Endothelial cell of hepatic sinusoid (primary cell): ENCODE measurements around the gene KRT28.
"Not testable (repeated sequence)": the region's sequence is repeated elsewhere in the genome, so short reads cannot be mapped to it uniquely, and the experiment has no call there.

Source experiments
- in situ Hi-C: cut with HindIII; loops from 2 replicates; pipeline ENCODE4 v1.10.0; 2017; ENCODE audit warnings: low sequenced_read_pairs

Gene KRT28

DNA sequence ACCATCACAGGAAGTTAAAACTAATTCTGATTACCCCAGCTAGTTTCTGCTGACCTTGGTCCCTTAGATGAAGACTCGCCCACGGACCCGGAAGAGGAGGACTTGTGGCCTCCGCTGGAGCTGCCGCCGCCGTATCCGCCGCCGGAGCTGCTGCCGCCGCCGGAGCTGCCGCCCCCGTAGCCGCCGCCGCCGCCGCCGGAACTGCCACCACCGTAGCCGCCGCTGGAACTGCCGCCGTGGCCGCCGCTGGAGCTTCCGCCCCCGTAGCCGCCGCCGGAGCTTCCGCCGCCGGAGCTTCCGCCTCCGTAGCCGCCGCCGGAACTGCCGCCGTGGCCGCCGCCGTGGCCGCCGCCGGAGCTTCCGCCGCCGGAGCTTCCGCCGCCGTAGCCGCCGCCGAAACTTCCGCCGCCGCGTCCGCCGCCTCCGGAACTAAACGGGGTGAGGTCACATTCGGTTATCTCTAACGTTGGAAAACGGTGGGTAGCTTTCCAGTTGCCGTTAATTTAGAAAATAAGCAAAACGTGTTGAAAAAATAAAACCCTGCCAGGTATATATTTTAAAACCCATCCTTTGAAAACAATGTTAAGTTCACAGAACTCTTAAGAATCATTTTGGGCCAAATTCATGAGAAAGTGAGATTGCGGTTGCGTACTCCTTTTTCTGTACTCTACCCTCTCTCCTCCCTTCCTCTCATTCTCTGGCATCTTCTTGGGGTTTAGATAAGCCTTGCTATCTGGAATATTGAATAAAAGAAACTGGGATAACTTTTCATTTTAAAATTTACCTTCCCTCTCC is 19.2 kb upstream of the KRT28 start:
- in situ Hi-C loops: no loop called here

DNA sequence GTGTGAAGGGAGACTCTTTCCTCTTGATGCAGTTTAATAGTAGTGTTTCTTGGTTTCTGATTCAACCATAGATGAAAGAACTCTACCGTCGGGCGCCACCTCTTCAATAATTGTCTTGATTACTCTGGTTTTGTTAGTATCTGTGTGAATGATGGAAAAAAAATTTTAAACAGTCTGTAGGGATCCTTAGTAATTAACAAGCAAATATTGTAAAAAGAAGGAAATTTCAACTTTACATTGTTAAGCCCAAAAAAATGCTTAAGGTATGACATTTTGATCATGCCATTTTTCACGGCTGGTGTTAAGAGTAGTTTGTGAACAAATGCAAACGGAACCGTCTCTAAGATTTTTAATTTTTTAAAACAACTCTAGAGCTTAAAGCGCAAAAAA is 18.6 kb upstream of the KRT28 start:
- in situ Hi-C loops: no loop called here

DNA sequence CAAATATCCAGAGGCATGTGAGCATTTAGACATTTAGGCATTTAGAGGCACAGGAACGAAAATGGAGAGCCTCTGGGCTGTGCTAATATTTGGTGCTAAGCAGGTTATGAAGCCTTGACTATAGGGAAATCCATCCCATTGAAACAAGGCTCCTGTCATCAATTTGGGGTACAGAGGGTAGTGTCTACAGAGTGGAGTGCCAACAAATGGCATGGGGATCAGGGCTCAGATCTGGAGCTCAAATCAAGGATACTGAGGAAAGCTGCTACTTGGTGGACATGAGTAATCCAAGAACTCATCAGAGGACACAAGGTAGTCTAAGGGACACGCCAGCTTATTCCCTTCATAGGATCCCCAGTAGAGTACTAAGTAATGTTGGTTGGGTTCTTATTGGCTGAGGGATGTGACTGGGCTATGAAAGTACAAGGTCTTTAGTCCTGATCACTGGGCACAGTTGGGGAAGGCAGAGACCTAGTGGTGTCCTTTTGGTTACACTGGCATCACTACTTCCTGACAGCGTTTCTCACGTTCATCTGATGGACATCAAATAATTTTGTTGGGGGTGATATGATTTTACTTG is 17.4 kb upstream of the KRT28 start:
- in situ Hi-C loops: no loop called here

DNA sequence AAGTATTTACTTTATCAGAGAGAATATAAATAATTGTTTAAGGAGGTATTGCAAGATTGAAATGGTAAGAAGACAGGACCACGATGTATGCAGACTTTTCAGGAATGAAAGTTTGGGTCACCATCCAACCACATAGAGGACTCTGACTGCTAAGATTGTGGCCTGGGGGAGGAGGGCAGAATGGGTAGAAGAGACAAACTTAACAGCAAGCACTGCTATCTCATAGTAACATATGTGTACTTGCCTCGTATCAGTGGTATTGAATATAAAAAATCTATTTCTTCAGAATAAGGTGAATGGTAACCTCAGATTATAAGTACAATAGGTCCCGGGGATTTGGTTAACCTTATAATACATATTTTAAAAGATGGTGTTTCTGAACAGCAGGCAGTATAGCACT is 16.8 kb upstream of the KRT28 start:
- in situ Hi-C loops: no loop called here

DNA sequence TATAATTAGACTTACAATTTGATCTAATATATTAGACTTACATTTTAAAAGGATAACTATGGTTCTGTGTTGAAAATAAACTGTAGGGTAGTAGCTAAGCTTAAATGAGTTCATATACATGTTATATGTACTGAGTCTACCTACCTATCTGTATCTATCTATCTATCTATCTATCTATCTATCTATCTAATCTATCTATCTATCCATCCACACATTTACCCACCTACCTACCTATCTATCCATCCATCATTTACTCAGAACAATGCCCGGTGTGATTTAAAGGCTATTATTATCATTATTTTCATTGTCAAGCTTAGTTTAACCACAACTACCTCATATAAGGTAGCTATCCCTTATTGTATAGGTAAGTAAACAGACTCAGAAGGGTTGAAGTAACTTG is 15.6 kb upstream of the KRT28 start:
- in situ Hi-C loops: no loop called here

DNA sequence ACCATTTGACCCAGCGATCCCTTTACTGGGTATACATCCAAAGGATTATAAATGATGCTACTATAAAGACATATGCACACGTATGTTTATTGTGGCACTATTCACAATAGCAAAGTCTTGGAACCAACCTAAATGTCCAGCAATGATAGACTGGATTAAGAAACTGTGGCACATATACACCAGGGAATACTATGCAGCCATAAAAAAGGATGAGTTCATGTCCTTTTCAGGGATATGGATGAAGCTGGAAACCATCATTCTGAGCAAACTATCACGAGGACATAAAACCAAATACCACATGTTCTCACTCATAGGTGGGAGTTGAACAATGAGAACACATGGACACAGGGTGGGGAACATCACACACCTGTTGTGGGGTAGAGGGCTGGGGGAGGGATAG is 14.9 kb upstream of the KRT28 start:
- in situ Hi-C loops: not testable (repeated sequence)

DNA sequence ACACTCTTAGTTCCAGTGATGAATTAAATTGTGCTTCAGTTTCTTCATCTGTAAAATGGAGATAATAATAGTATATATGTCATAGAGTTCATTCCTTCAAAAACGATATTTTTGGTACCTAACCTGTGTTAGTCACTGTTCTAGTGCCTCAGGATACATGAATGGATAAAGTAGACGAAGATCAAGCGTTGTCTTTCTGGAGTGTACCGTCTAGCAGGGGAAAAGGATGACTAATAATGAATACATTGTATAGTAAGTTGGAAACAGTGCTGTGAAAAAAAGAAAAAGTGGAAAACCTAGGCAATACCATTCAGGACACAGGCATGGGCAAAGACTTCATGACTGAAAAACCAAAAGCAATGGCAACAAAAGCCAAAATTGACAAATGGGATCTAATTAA is 14.0 kb upstream of the KRT28 start:
- in situ Hi-C loops: no loop called here

DNA sequence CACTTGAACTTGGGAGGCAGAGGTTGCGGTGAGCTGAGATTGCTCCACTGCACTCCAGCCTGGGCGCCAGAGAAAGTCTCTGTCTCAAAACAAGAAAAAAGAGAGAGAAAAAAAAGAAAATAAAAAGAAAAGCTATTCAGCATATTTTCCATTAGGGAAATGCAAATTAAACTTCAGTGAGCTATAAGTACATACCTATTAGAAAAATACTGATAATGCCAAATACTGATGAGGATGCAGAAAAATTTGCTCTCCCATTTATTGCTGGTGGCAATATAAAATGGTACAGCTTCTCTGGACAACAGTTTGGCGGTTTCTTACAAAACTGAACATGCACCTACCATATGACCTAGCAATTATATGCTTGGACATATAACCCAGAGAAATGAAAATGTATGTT is 12.9 kb upstream of the KRT28 start:
- in situ Hi-C loops: no loop called here

DNA sequence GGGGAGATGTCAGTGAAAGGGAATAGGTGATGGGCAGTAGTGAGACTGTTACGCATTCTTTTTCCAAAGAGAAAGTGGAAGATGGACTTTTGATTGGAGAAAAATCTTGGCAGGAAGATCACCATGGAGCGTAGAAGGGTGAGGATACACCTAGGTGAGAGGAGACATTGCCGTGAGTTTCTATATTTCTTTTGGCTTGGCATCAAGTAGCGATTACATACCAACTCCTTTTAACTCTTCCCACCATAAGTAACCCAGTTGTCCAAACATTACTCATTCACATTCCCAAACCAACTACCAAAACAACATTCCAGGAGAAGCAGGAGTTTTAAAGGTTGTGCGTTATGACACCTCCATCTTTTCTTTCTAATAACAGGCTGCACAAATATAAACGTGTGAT is 10.7 kb upstream of the KRT28 start:
- in situ Hi-C loops: no loop called here

DNA sequence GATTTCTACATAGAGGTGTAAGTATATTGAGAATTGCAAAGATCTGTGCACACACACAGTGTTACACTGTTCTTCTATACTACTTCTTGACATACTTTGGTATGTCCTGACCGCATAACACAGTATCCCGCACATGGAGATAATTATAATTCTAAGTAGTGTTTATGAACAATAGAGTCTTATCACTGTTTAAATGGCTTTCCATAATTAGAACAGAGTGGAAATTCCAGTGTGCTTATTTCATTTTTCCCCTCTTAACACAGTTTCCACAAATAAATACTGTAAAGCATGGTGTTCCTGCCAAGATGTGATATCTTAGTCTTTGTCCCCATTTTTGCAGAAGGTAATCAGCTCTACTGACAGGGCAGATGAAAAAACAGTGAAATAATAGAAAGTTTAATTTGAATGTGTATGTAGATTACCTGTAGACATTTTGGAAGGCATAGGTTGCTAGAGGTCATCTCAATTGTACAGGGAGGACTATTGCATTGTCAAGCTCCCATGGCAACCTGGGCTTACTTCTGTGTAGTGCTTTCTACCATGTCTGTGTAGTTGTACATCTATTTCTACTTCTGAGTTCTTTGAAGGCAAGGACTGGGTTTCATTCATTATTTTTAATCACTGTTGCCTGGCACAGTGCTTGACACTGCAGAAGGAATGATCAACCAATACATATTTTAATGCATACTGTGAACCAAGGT is 10.1 kb upstream of the KRT28 start:
- in situ Hi-C loops: no loop called here

DNA sequence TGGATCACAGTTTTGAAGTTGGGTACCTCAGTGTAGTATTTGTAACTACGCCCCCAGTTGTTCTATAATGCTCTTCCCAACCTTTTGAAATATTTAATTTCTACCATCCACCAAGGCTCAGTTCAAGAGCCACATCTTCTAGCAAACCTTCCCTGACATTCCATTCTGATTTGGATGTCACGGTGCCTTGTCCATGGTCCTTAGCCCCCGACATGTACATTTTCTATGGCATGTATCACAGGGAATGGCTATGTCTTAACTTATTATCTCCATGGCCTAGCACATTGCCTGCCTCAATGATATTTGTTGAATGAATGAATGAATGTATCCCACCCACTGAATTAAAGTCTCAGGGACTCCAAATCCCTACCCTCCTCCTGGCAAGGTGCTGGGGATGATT is 6.4 kb upstream of the KRT28 start:
- in situ Hi-C loops: no loop called here

DNA sequence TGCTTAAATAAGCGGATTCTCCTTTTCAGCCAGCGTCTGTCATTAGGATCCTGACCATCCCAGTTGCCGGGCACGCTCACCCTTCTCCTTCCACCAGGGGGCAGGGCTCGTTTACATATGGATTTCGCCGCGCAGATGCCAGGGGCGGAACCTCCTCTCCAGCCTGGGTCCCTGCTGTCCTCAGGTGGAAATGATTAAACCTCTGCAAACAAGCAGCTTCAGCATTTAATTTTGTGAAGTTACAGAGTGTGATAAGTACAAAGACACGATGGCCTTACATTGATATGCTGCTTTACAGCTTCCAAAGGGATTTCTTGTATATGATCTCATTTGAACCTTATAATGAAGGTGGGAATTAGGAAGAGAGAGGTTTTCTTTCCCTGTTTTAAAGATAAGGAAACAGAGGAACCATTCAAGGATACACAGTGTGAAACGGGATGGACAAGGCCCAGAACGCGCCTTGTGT is 3.9 kb upstream of the KRT28 start:
- in situ Hi-C loops: no loop called here

DNA sequence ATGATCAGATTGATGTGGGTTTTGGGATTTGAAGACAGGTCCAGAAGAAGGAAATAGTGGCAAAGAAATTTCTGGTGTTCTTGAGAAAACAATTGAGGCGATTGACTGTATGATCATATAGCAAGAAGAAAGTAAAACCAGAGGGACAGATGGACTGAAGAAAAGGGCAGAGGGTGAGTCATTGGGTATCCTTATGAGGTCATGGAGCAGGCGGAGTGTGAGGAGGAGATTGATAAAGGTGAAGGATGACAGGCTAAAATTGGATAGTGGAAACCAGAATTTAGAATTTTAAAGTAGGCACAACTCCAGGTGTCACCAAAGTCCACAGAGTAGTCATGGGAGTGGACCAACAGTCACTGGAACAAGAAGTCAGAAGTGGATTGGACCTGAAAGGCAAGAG is 1.4 kb upstream of the KRT28 start:
- in situ Hi-C loops: no loop called here

DNA sequence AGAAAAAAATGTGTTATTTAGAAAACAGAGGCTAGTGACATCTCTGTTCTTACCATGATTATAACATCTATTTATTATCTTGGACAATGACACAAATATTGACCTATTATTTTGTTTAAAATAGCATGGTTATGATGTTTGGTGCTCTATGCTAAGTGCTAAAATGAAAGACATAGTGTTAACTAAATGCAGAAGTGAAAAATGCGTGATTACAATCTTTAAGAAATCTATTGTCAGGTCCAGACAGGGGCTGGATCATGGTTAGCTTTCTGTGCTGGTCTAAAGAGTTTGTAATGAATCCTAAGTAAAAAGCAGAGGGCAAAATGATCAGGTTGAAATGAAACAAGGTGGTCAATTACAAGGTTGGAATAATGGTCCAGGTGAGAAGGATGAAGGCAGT is 622 bp upstream of the KRT28 start:
- in situ Hi-C loops: no loop called here

DNA sequence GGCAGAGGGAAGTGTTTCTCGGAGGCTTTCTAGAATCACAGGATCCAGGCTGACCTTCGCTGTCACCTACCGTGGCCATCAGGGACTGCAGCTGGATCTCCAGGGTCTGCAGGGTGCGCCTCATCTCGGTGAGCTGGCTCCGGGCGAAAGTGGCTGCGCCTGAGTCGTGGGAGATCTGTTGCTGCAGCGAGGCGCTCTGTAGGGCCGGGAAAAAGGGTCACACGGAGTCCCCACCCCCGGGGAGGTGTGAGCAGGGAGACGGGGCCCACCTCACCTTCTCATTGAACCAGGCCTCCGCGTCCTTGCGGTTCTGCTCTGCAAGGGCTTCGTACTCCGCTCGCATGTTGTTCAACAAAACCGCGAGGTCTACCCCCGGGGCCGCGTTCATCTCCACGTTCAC is 2.9 kb downstream of the KRT28 start:
- in situ Hi-C loops: no loop called here

DNA sequence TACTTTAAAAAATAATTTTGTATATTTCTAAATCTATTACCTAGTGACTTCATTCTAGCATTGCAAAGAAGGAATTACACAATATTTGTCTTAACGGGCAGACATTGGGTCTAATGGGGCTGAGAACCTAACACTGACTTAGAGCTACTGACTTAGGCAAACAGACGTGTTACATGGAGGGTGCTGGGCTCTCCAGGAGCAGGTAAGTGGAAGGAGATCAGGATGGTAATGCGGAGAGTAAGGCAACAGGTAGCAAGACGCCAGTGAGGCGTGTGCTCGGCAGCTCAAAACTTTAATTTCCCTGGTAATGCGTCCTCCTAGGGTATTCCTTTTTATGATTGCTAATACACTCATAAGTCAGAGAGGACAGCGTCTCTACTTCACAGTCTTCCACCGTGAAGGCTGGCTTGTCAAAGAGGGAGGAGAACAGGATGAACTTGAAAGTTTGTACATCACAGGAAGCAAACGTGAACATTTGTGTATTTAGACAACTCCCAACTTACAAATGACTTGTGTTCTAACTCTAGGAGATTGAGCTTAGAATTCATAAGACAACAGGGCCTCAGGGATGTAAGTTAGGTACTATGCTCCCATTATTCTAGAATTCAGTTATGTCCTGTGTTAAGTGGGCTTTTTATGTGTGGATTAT is 4.6 kb downstream of the KRT28 start:
- in situ Hi-C loops: no loop called here

DNA sequence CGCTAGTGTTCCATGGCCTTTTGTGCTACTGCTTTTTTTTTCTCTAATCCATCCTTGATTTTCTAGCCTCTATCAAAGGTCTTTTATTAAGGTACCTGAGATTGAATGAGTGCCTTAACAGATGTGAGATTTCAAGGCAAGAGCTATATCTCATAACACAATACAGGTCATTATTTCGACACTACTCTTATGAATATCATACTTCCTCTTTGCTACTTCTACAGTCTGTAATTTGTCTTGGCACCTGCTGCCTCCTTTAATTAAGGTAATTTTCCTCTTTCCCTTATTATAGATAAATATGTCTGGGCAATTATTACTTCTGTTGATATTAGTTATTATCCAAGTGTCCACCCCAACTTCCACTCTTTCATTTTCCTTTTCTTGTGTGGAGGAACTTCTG is 5.3 kb downstream of the KRT28 start:
- in situ Hi-C loops: no loop called here

DNA sequence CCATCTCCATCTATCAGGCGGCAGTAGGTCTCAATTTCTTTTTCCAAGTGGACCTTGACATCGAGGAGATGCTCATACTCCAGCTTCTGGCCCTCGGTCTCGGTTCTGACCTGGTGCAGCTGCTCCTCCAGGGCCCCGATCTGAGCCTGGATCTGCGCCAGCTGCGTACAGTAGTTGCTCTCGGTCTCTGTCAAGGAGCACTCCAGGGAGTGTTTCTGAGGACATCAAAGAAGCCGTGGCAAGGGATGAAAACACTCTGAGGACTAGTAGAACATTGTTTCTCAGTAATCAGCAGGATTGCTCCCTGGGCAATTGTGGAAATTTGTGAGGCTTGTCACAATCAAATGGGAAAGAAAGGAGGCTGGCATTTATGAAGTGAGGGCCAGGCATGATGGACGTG is 5.9 kb downstream of the KRT28 start:
- in situ Hi-C loops: no loop called here

DNA sequence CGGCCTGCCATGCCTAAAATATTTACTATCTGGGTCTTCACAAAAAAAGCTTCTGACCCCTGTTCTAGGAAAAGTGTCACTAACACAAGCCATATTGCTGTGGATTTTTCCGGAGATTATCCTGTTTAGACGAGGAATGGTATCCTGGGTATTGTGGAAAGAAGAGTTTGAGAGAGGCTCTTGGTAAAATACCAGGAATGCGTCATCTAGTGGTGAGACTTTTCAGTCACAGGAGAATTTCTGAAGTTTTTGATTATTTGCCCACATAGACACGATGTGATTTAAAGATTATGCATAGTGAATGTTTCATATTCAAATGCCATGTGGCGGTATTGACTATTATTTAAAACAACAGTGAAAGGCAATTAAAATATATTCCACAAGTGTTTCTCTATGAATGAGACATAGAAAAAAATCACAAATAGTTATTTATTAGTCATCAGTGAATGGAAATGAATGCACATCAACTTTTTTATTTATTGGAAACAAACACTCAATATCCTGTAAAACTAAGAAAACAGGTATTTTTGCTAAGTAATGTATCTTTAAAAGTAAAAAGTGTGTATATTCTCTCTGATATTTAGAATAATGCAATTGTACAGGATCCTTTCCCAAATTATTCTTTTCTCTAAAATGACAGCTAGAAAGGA is 7.8 kb downstream of the KRT28 start:
- in situ Hi-C loops: no loop called here

DNA sequence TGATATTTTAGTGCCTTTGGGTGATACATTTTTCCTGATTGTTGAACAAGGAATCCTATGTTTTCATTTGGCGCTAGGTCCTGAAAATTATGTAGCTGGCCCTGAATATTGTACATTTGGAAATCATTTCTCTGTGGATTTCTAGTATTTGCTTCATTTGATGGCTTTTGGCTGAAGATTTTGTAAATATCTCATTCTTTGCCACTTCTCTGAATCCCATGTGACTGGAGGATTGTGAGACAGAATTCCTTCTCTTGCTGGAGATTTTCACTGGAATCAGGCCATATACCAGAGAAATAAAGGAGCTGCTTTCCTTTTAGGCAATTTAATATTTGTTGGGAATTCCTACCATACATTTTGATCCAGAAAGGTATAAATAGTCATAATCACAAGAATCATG is 8.6 kb downstream of the KRT28 start:
- in situ Hi-C loops: no loop called here

DNA sequence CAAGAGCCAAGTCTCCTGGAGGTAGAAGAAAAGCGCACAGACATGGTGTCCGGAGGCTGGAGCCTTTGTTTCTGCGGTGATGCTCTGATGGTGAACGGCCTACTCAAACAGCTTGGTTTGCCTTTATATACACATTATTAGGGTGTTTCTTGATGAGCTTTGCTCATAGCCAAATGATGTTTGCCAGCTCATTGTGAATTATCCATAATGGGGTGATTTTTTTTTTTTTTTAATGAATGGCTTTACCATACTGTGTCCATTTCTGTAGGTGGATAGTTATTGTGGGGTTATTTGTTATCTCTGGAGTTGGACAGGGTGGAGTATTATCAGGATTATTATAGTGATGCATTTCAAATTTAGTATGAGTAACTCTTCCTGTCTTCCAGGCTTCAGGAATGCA is 17.3 kb downstream of the KRT28 start, which contains the start of gene KRT27:
Gene KRT27, minus strand, starts transcription at position 101 of the 400 bp plus-strand sequence. Its CDS starts 57 bp downstream, at position 44.
- in situ Hi-C loops: no loop called here
